Activated CD4-positive, alpha-beta T cell treated with anti-CD3 and anti-CD28 coated beads, Interleukin-2, amount 50 U/mL, for 1 hour (primary cell): ENCODE data around the gene KCNA3.

Experiments used
- DNase-seq: peaks from one replicate; pipeline ENCODE4 v3.0.0-alpha.2; 2020

Gene KCNA3

DNA sequence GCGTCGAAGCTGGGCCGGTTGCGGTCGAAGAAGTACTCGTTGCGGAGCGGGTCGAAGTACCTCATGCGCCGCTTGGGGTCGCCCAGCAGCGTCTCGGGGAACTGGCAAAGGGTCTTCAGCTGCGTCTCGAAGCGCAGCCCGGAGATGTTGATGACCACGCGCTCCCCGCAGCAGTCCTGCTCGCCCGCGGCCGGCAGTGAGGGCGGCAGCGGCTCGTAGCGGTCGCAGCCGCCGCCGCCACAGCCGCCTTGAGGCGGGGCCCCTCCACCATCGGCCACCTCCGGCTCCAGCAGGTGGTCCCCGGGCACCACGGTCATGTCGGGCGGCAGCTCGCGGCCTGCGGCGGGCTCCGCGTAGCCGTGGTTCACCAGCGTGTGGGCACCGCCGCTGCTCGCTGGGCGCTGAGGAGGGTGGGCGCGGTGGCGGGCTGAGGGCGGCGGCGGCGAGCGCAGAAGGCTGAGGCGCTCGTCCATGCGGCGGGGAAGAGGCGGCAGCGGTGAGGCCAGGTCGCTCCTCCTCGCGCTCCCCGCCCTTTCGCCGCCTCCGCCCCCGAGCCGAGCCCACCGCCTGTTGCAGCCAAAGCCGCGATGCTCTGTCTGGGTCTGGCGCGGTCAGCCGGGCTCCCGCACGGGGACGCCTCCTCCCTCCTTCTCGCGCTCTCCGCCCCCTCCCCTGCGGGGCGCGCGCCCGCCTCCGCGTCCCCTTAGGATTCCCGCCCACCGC, at the start of gene KCNA3:
KCNA3 (minus strand) TSS at position 604 of the 723 bp plus-strand sequence; CDS start at position 473, 131 bp downstream.
- peak; percentile 65 for DNase-seq

DNA sequence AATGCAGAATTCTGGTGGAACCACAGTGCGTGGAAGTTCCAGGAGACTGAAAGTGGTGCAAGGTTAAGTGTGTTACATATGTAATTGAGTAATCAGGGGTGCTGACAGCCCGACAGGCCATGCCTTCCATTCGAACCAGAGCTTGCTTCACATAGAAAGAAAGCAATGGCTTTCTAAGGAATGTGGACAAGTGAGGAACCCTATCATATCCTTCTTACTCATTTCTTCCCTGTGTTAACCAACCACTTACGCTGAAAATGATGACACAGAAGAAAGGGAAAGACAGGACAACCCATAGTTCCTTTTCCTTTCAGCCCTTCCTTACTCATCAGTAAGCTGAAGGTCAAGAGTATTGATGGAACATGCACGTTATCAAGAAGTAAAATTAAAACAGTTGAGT, 48.1 kb upstream of the KCNA3 start:
- no peak for DNase-seq

GRCh38 chr1:110719908-110720307, 45.2 kb upstream of the KCNA3 start:
- no peak for DNase-seq

- no peak for DNase-seq
These were observed 43.7 kb upstream of the KCNA3 start for GRCh38 chr1:110718452-110718851.

DNA sequence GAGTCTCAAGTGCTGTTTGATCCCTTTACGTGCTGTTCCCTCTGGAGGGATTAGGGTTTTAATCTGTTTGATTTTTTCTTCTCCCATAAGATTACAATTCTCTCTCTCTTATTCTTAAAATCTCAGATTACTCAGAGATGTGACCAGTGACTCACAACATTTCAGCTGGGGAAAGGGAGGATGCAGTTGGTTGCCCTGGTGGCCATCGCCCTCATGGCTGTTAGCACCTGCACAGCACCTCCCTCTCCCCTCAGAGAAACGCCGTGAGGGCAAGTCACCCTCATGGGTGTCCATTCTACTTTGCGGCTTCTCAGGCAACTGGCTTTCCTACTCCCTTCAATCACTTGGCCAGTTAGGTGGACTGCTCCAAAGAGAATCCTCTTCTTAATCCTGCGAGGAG, 42.4 kb upstream of the KCNA3 start:
- no peak for DNase-seq

- DNase-seq: no peak
These were observed 39.7 kb upstream of the KCNA3 start for GRCh38 chr1:110714374-110714995.

GRCh38 chr1:110713221-110713620, 38.5 kb upstream of the KCNA3 start:
- DNase-seq: no peak

- DNase-seq: no peak
These were observed 35.6 kb upstream of the KCNA3 start for GRCh38 chr1:110710314-110710713.

DNA sequence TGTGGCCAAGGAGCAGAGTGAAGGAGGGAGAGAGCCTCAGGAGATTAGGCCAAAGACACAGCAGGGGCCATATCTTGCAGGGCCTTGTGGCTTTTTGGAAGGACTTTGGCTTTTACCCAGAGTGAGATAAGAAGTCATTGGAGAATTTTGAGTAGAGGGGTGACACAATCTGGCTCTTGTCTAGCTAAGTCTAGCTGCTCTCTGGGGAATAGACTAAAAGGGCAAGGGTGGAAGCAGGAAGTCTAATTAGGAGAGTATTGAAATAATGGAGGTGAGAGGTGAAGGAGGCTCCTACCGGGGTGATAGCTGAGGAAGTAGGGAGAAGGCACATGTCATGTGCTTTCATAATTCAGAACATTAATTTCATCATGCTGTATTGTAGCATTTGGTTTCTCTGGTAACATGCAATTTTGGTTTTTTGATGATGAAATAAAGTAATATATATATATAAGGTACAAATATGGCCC, 34.3 kb upstream of the KCNA3 start:
- no peak for DNase-seq

DNA sequence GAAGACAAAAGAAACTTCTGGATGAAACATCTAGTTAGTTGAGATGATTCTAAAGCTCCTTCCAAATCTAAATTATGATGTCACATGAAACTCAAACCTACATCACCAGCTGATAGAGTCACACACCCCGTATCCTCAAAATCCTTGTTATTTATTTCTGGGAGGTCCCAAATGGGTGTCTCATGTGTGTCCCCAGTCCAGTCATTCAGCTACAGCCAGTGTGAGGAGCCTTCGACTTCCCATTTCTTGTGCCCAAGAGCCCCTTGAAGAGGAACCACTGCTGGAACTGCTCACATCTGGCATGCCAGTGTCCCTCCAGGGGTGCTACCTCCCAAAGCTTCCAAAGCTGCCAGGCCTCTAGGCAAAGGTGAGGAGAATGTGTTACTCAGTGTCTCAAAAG, 32.5 kb upstream of the KCNA3 start:
- DNase-seq: no peak

- DNase-seq: no peak
These were observed 31.9 kb upstream of the KCNA3 start for GRCh38 chr1:110706621-110707020.

- no peak for DNase-seq
These were observed 27.5 kb upstream of the KCNA3 start for GRCh38 chr1:110702260-110702659.

GRCh38 chr1:110700767-110701166, 26.0 kb upstream of the KCNA3 start:
- DNase-seq: no peak

DNA sequence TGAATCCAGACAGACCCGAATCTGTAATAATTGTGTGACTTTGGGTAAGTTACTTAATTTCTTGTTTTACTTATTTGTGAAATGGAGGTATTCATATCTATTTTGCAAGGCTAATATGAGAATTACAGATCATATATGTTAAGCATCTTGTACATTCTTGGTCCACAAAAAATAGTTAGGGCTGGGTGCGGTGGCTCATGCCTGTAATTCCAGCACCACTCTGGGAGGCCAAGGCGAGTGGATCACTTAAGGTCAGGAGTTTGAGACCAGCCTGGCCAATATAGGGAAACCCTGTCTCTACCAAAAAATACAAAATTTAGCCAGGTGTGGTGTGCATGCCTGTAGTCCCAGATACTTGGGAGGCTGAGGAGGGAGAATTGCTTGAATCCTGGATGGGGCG, 22.9 kb upstream of the KCNA3 start:
- DNase-seq: no peak

- no peak for DNase-seq
These were observed 22.1 kb upstream of the KCNA3 start for GRCh38 chr1:110696818-110697217.

- no peak for DNase-seq
These were observed 16.1 kb upstream of the KCNA3 start for GRCh38 chr1:110690709-110691365.

- DNase-seq: no peak
These were observed 15.1 kb upstream of the KCNA3 start for GRCh38 chr1:110689868-110690267.

GRCh38 chr1:110688514-110688913, 13.8 kb upstream of the KCNA3 start:
- no peak for DNase-seq

- no peak for DNase-seq
These were observed 12.5 kb upstream of the KCNA3 start for GRCh38 chr1:110687250-110687649.

- DNase-seq: peak; percentile 24
These were observed 11.4 kb upstream of the KCNA3 start for GRCh38 chr1:110686188-110686587.

GRCh38 chr1:110684491-110684890, 9.8 kb upstream of the KCNA3 start:
- no peak for DNase-seq

DNA sequence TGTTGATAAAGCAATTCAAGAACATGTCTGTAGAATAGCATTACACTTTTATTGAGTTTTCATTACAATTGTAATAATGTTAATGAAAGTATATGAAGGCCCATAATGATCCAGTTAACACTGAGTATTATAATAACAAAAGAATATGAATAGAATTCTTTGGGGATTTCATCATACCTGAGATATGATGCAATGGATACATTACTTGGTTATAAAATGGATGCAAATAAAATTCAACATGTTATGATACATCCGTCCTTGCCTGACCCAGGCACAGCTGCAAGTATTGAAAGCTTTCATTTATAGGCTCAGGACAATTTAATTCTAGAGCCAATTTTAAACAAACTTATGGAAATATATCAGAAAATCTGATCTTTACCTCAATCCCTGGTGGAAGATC, 8.2 kb upstream of the KCNA3 start:
- DNase-seq: no peak

GRCh38 chr1:110680036-110680735, 5.4 kb upstream of the KCNA3 start:
- DNase-seq: no peak

DNA sequence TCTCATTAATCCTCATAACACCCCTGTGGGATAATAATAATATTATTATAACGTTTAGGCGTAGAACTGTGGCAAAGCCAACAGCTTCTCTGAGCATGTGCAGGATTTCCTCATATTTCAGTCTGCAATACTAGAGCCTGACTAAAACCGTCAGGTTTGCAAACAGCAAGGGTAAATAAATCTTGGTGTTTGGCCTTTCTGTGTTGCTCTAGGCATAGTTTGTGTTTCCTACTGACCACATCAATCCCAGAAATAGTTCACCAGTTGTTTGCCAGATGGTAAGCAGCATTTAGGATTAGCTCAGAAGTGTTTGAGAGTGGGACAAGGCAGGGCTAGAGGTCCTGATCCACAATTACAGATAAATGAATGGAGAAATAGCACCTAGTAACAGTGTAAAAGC, 2.8 kb upstream of the KCNA3 start:
- DNase-seq: no peak
